Kidney (tissue), 14 donors: ENCODE data around the gene MYO16. TPM values are rescaled to one million over a fixed set of nuclear protein-coding genes. Genes with fewer than 3 reads are reported as not detected.

ENCODE experiments used
- DNase-seq, 5 donors: peaks; one replicate each; pipeline ENCODE4 v3.0.0-alpha.2; 2013 to 2020
- FAIRE-seq: peaks from 2 replicates; lab custom pipeline; 2012; peaks lifted over from hg19 to GRCh38; lab: Jason Lieb, UNC
- H3K27ac ChIP-seq, 2 donors: one replicate each; pipeline ENCODE4 v1.7.0; 2013; ENCODE audit warnings: low read depth in 2 of 2, low read length in 2 of 2, inconsistent platforms in 1 of 2
- H3K27me3 ChIP-seq: one replicate; pipeline ENCODE4 v1.7.1; 2013; ENCODE audit warnings: low read length, inconsistent platforms; ENCODE audit not compliant: control insufficient read depth, insufficient read depth
- H3K36me3 ChIP-seq, 3 donors: one replicate each; pipeline versions ENCODE4 v1.7.0 to v1.7.1; 2013; ENCODE audit warnings: low read length in 3 of 3, control low read depth in 1 of 3, inconsistent platforms in 1 of 3; ENCODE audit not compliant: insufficient read depth in 3 of 3, control insufficient read depth in 2 of 3
- H3K4me1 ChIP-seq, 3 donors: one replicate each; pipeline versions ENCODE4 v1.7.0 to v1.7.1; 2013; ENCODE audit warnings: low read length in 3 of 3, inconsistent platforms in 1 of 3, low read depth in 1 of 3; ENCODE audit not compliant: control insufficient read depth in 2 of 3, insufficient read depth in 2 of 3
- H3K4me3 ChIP-seq, 3 donors: one replicate each; pipeline versions ENCODE4 v1.7.0 to v1.8.1; 2013; ENCODE audit warnings: low read length in 3 of 3, control low read depth in 1 of 3, inconsistent platforms in 1 of 3
- H3K9ac ChIP-seq, 3 donors: one replicate each; pipeline versions ENCODE4 v1.7.0 to v1.7.1; 2013; ENCODE audit warnings: low read length in 3 of 3, control low read depth in 1 of 3, inconsistent platforms in 1 of 3
- H3K9me3 ChIP-seq, 3 donors: one replicate each; pipeline versions ENCODE4 v1.7.0 to v1.7.1; 2013; ENCODE audit warnings: low read length in 3 of 3, control low read depth in 1 of 3, inconsistent platforms in 1 of 3; ENCODE audit not compliant: control insufficient read depth in 2 of 3, insufficient read depth in 1 of 3
- CTCF ChIP-seq: IDR thresholded peaks from 3 replicates; pipeline ENCODE4 v1.5.1; 2012; ENCODE audit warnings: mild to moderate bottlenecking, moderate library complexity, borderline replicate concordance; ENCODE audit not compliant: insufficient read depth; ENCODE audit errors: extremely low read depth
- intact Hi-C: fragments of 100-400 bp; cut with DNase I; formaldehyde crosslinking; loops from one replicate; pipeline ENCODE4 v1.11.1; 2022
- polyA plus RNA-seq: library from polyadenylated mRNA; stranded (reverse); fragments of 350-450 nt; fragmentation: Illumina TruSeq; extraction: RNeasy Lipid Tissue Mini Kit (QIAGEN cat#74804); gene quantifications from one replicate; pipeline ENCODE4 v1.2.3, GENCODE V29; 2014; ENCODE audit warnings: low read depth, low replicate concordance; ENCODE audit not compliant: insufficient read depth
- total RNA-seq: library from RNA; stranded (reverse); fragmentation: NEBNext Ultra II Directional; extraction: Animal tissue kit (Norgen Biotek cat#: 25700); gene quantifications from one replicate; pipeline ENCODE4 v1.2.1, GENCODE V29; 2021
- donor health status: control.
- donor health status: control.
- donor health status: control.
- donor health status: control.
- donor health status: control.
- donor health status: DM: yes; HTN: yes; CAD: no.
- donor health status: Normal renal cell carcinoma (clear cell type).

The MYO16 gene
- total and polyA plus RNA-seq, 2 donors from 2014 or later, result 0.22 to 0.43 TPM

- H3K9me3 ChIP-seq, result no peaks in the 10 kb centered on the region
- no peak for TF ChIP-seq CTCF
- no peaks in the 10 kb centered on the region for H3K36me3 ChIP-seq
- no peaks in the 10 kb centered on the region for H3K27me3 ChIP-seq
- FAIRE-seq (no peak), DNase-seq (no peak)
- no peak overlapping the region for H3K27ac ChIP-seq
- intact Hi-C loops, result no loop called here
- no peak overlapping the region for H3K4me3 ChIP-seq
- no peaks in the 10 kb centered on the region for H3K4me1 ChIP-seq
- H3K9ac ChIP-seq, result no peak overlapping the region
Observed at GRCh38 chr13:109211616-109212015, 582.2 kb downstream of the MYO16 start.

GRCh38 chr13:109212650-109213049 lies 583.2 kb downstream of the MYO16 start:
- Histone ChIP-seq H3K9ac (no peak overlapping the region), H3K9me3 (no peaks in the 10 kb centered on the region), H3K27me3 (no peaks in the 10 kb centered on the region), H3K4me1 (no peaks in the 10 kb centered on the region), H3K36me3 (no peaks in the 10 kb centered on the region), H3K4me3 (no peak overlapping the region), H3K27ac (no peak overlapping the region)
- TF ChIP-seq CTCF, result no peak
- FAIRE-seq (no peak), DNase-seq (peak in 3 of 5 donors; percentile 58 to 63 (median 58))
- intact Hi-C loops, result no loop called here

GRCh38 chr13:109213714-109214113 lies 584.3 kb downstream of the MYO16 start:
- Histone ChIP-seq H3K27me3 (no peaks in the 10 kb centered on the region), H3K9ac (no peak overlapping the region), H3K4me1 (no peaks in the 10 kb centered on the region), H3K27ac (no peak overlapping the region), H3K36me3 (no peaks in the 10 kb centered on the region), H3K9me3 (no peaks in the 10 kb centered on the region), H3K4me3 (no peak overlapping the region)
- TF ChIP-seq CTCF, result no peak
- FAIRE-seq (no peak), DNase-seq (no peak)
- intact Hi-C loops, result no loop called here

- no peak for TF ChIP-seq CTCF
- no peaks in the 10 kb centered on the region for H3K27me3 ChIP-seq
- no peak overlapping the region for H3K9ac ChIP-seq
- no peaks in the 10 kb centered on the region for H3K9me3 ChIP-seq
- no peak overlapping the region for H3K27ac ChIP-seq
- H3K4me1 ChIP-seq, result no peaks in the 10 kb centered on the region
- intact Hi-C loops, result no loop called here
- FAIRE-seq (no peak), DNase-seq (no peak)
- H3K4me3 ChIP-seq, result no peak overlapping the region
- no peaks in the 10 kb centered on the region for H3K36me3 ChIP-seq
Observed at GRCh38 chr13:109214393-109214792, 585.0 kb downstream of the MYO16 start.
